Endothelial cell of umbilical vein (primary cell): ENCODE data around the gene NR3C2. TPM values are rescaled to one million over a fixed set of nuclear protein-coding genes. Genes with fewer than 3 reads are reported as not detected.

Source experiments
- BruUV-seq: library from RNA; stranded (reverse); fragments of 400-500 nt; replicated peaks from 2 replicates; lab custom pipeline; 2021; lab: Mats Ljungman, UMichigan
- CTCF ChIA-PET: fragments of 300-600, 350-600 bp; sonication (Branson Sonifier 250); formaldehyde crosslinking; loops from one replicate; lab custom pipeline; 2021; ENCODE audit warnings: antibody characterized with exemption, inconsistent platforms; lab: Charles Lee
- POLR2A ChIA-PET: fragments of 300-600, 350-600 bp; sonication (Branson Sonifier 250); formaldehyde crosslinking; loops from one replicate; lab custom pipeline; 2021; ENCODE audit warnings: antibody characterized with exemption, inconsistent platforms; lab: Charles Lee
- DNase-seq: peaks from one replicate; pipeline ENCODE4 v3.0.0-alpha.2; 2011; ENCODE audit warnings: low read depth, low spot score
- FAIRE-seq: peaks from 2 replicates; lab custom pipeline; 2011; peaks lifted over from hg19 to GRCh38; lab: Jason Lieb, UNC
- H2AFZ ChIP-seq: 2 replicates; pipeline ENCODE4 v1.6.0; 2012; ENCODE audit warnings: low read depth, low read length, control low read depth, inconsistent platforms
- H3K27ac ChIP-seq: 2 replicates; pipeline ENCODE4 v1.5.1; 2011; ENCODE audit warnings: low read depth, mild to moderate bottlenecking, control low read depth, low read length, moderate library complexity; ENCODE audit not compliant: insufficient read depth
- H3K27me3 ChIP-seq, 2 experiments: 2 replicates each; pipeline versions ENCODE4 v1.6.0 to v1.6.1; 2011; ENCODE audit warnings: low read length in 2 of 2, mixed read lengths in 1 of 2; ENCODE audit not compliant: control insufficient read depth in 2 of 2, insufficient read depth in 2 of 2
- H3K36me3 ChIP-seq, 2 experiments: 2 replicates in 1 of 2; 3 replicates in 1 of 2; pipeline ENCODE4 v1.5.1; 2011; ENCODE audit warnings: low read length in 2 of 2, mild to moderate bottlenecking in 1 of 2, moderate library complexity in 1 of 2; ENCODE audit not compliant: control insufficient read depth in 2 of 2, insufficient read depth in 2 of 2; ENCODE audit errors: extremely low read depth in 1 of 2
- H3K4me1 ChIP-seq: 3 replicates; pipeline ENCODE4 v1.5.1; 2011; ENCODE audit warnings: mild to moderate bottlenecking, low read length; ENCODE audit not compliant: control insufficient read depth, insufficient read depth; ENCODE audit errors: extremely low read depth
- H3K4me2 ChIP-seq: 2 replicates; pipeline ENCODE4 v1.6.1; 2011; ENCODE audit warnings: low read length, control low read depth, mixed read lengths; ENCODE audit not compliant: insufficient read depth
- H3K4me3 ChIP-seq, 3 experiments: fragments of 200-600 bp in 1 of 3; sonication (generic), shearing (Covaris generic) in 1 of 3; replicated peaks in 1 of 3; 2 replicates each; pipeline ENCODE4 v1.5.1; 2011 to 2016; ENCODE audit warnings: control low read depth in 3 of 3, low read length in 3 of 3, mild to moderate bottlenecking in 2 of 3, inconsistent platforms in 1 of 3, low read depth in 1 of 3, moderate library complexity in 1 of 3; ENCODE audit not compliant: insufficient read depth in 1 of 3
- H3K79me2 ChIP-seq: 2 replicates; pipeline ENCODE4 v1.6.0; 2012; ENCODE audit warnings: low read length, inconsistent platforms; ENCODE audit not compliant: control insufficient read depth, insufficient read depth
- H3K9ac ChIP-seq: replicated peaks from 2 replicates; pipeline ENCODE3; 2011; ENCODE audit warnings: low read length, control low read depth; ENCODE audit not compliant: insufficient read depth; ENCODE audit errors: extremely low read depth
- H3K9me1 ChIP-seq: replicated peaks from 3 replicates; pipeline ENCODE4 v1.6.0; 2011; ENCODE audit warnings: mild to moderate bottlenecking, low read length; ENCODE audit not compliant: control insufficient read depth, insufficient read depth; ENCODE audit errors: extremely low read depth
- H3K9me3 ChIP-seq: replicated peaks from 2 replicates; pipeline ENCODE4 v1.5.1; 2012; ENCODE audit warnings: low read length, inconsistent platforms; ENCODE audit not compliant: control insufficient read depth, insufficient read depth
- H4K20me1 ChIP-seq: replicated peaks from 2 replicates; pipeline ENCODE3; 2011; ENCODE audit warnings: mild to moderate bottlenecking, low read length; ENCODE audit not compliant: control insufficient read depth, insufficient read depth; ENCODE audit errors: extremely low read depth
- EZH2 ChIP-seq: IDR thresholded peaks from 2 replicates; pipeline ENCODE4 v1.6.1; 2012; ENCODE audit warnings: borderline replicate concordance, low read depth, mild to moderate bottlenecking, moderate library complexity, low read length, inconsistent platforms; ENCODE audit not compliant: severe bottlenecking
- FOS ChIP-seq: IDR thresholded peaks from 2 replicates; pipeline ENCODE4 v1.6.1; 2011; ENCODE audit warnings: mild to moderate bottlenecking, low read length, moderate library complexity, borderline replicate concordance; ENCODE audit not compliant: insufficient read depth
- GATA2 ChIP-seq: IDR thresholded peaks from 2 replicates; pipeline ENCODE4 v1.7.0; 2011; ENCODE audit warnings: low read depth, mild to moderate bottlenecking, moderate library complexity, mixed read lengths, low read length; ENCODE audit not compliant: insufficient read length, insufficient read depth
- JUN ChIP-seq: IDR thresholded peaks from 2 replicates; pipeline ENCODE4 v1.6.1; 2011; ENCODE audit warnings: borderline replicate concordance, low read depth; ENCODE audit not compliant: insufficient read length, insufficient read depth
- MAX ChIP-seq: IDR thresholded peaks from 2 replicates; pipeline ENCODE4 v1.6.1; 2011; ENCODE audit not compliant: insufficient read depth, insufficient read length
- MYC ChIP-seq: IDR thresholded peaks from one replicate; pipeline ENCODE4 v1.6.1; 2011; ENCODE audit warnings: mild to moderate bottlenecking, low read depth, low read length
- POLR2AphosphoS5 ChIP-seq: IDR thresholded peaks from 2 replicates; pipeline ENCODE4 v1.6.1; 2012; ENCODE audit warnings: low read depth, mild to moderate bottlenecking, control low read depth, low read length, moderate library complexity; ENCODE audit not compliant: insufficient read depth
- dilution Hi-C: fragments of 300-500 bp; cut with MboI; formaldehyde crosslinking; loops from one replicate; pipeline ENCODE4 v1.15.0; 2019; ENCODE audit warnings: low sequenced_read_pairs; ENCODE audit not compliant: extremely low pct_ligation_motif_present
- intact Hi-C: fragments of 100-400 bp; cut with micrococcal nuclease; formaldehyde crosslinking; loops from one replicate; pipeline ENCODE4 v1.10.0; 2022
- polyA plus RNA-seq, 4 experiments: library from polyadenylated mRNA; depleted of rRNA in 3 of 4; stranded (reverse) in 3 of 4; unstranded in 1 of 4; fragments of >200 nt; gene quantifications; 2 replicates each; pipeline versions ENCODE4 v1.2.1 to v1.2.3, GENCODE V29; 2011 to 2012; ENCODE audit warnings: missing spikeins in 1 of 4
- total RNA-seq: library from RNA; stranded (reverse); gene quantifications from 2 replicates; pipeline ENCODE4 v1.2.3, GENCODE V29; 2021

Gene NR3C2
- total and polyA plus RNA-seq, 2 donors (not counting 3 experiments of a cell fraction or from before 2014, with no cell fraction given): 4.8 to 16.4 TPM

- intact Hi-C loops (no loop called here), dilution Hi-C loops (no loop called here)
- Histone ChIP-seq H2AFZ (no peak overlapping the region), H3K4me1 (peaks cover 19% of the 10 kb centered on the region), H3K27ac (peak overlapping the region; percentile 13), H3K27me3 (no peaks in the 10 kb centered on the region), H3K4me2 (peak overlapping the region; percentile 35), H3K9me1 (no peaks in the 10 kb centered on the region), H3K9ac (no peak overlapping the region), H3K9me3 (no peaks in the 10 kb centered on the region), H4K20me1 (no peaks in the 10 kb centered on the region), H3K79me2 (no peaks in the 10 kb centered on the region), H3K4me3 (no peak overlapping the region), H3K36me3 (no peaks in the 10 kb centered on the region)
- ChIA-PET POLR2A (no interaction called here), CTCF (no interaction called here)
- BruUV-seq: no TSS peak
- FAIRE-seq (no peak), DNase-seq (no peak)
- TF ChIP-seq MAX (no peak), GATA2 (no peak)
Measured at GRCh38 chr4:148226341-148226740, 215.9 kb downstream of the NR3C2 start.

GRCh38 chr4:148225639-148226038, 216.6 kb downstream of the NR3C2 start:
- FAIRE-seq (peak; percentile 4), DNase-seq (peak; percentile 70)
- no peaks in the 10 kb centered on the region for H3K9me3 ChIP-seq
- H3K27ac ChIP-seq: no peak overlapping the region
- H3K9me1 ChIP-seq: no peaks in the 10 kb centered on the region
- H3K4me3 ChIP-seq: no peak overlapping the region
- H3K79me2 ChIP-seq: no peaks in the 10 kb centered on the region
- no peak overlapping the region for H2AFZ ChIP-seq
- H3K36me3 ChIP-seq: no peaks in the 10 kb centered on the region
- peak; percentile 21 for TF ChIP-seq FOS
- TF ChIP-seq JUN: no peak
- peak; percentile 64 for TF ChIP-seq GATA2
- TF ChIP-seq POLR2AphosphoS5: no peak
- no peak for TF ChIP-seq EZH2
- TF ChIP-seq MYC: no peak
- dilution Hi-C loops (no loop called here), intact Hi-C loops (loop anchor here (1.0 to 2.0 kb wide), 2 partner anchors 219 to 290 kb away; no protein-coding TSS in a partner anchor)
- no peaks in the 10 kb centered on the region for H4K20me1 ChIP-seq
- ChIA-PET POLR2A (no interaction called here), CTCF (no interaction called here)
- H3K27me3 ChIP-seq: no peaks in the 10 kb centered on the region
- no peak overlapping the region for H3K9ac ChIP-seq
- peak overlapping the region; percentile 58 for H3K4me2 ChIP-seq
- BruUV-seq: no TSS peak
- peaks cover 19% of the 10 kb centered on the region for H3K4me1 ChIP-seq
